Myocyte (in vitro differentiated cells): ENCODE data around the gene RAB33B. TPM values are rescaled to one million over a fixed set of nuclear protein-coding genes. Genes with fewer than 3 reads are reported as not detected.
A peak's percentile ranks its signal among the peaks of the same experiment; 100 is the strongest.
"Not testable (repeated sequence)": the region's sequence is repeated elsewhere in the genome, so short reads cannot be mapped to it uniquely, and the experiment has no call there.

ENCODE experiments used
- DNase-seq: peaks from one replicate; pipeline ENCODE4 v3.0.0-alpha.2; 2012; ENCODE audit warnings: low read depth
- total RNA-seq: library from RNA; depleted of rRNA; stranded (reverse); fragments of >200 nt; gene quantifications from 2 replicates; pipeline ENCODE4 v1.2.3, GENCODE V29; 2014

RAB33B gene
- total RNA-seq, 1 donor from 2014 or later: 6.2 TPM

GRCh38 chr4:139461022-139461628, 7.2 kb downstream of the RAB33B start:
- DNase-seq: no peak

GRCh38 chr4:139464512-139464911, 10.6 kb downstream of the RAB33B start:
- DNase-seq: not testable (repeated sequence)

GRCh38 chr4:139465922-139466321, 12.0 kb downstream of the RAB33B start:
- DNase-seq: no peak

- DNase-seq: not testable (repeated sequence)
Measured at GRCh38 chr4:139468756-139469155, 14.8 kb downstream of the RAB33B start.

GRCh38 chr4:139469216-139469615, 15.3 kb downstream of the RAB33B start:
- DNase-seq: no peak

GRCh38 chr4:139469869-139470268, 15.9 kb downstream of the RAB33B start:
- DNase-seq: no peak

- DNase-seq: no peak
Measured at GRCh38 chr4:139470295-139470694, 16.4 kb downstream of the RAB33B start.

GRCh38 chr4:139470997-139471665, 17.2 kb downstream of the RAB33B start:
- no peak for DNase-seq

- DNase-seq: peak; percentile 70
Measured at GRCh38 chr4:139472852-139473251, 18.9 kb downstream of the RAB33B start.

- no peak for DNase-seq
Measured at GRCh38 chr4:139476363-139476762, 22.4 kb downstream of the RAB33B start.

GRCh38 chr4:139481465-139481864, 27.5 kb downstream of the RAB33B start:
- DNase-seq: no peak

GRCh38 chr4:139483000-139483399, 29.1 kb downstream of the RAB33B start:
- DNase-seq: no peak

- no peak for DNase-seq
Measured at GRCh38 chr4:139484783-139485311, 30.9 kb downstream of the RAB33B start.

GRCh38 chr4:139488442-139488841, 34.5 kb downstream of the RAB33B start:
- no peak for DNase-seq

GRCh38 chr4:139489638-139490037, 35.7 kb downstream of the RAB33B start:
- DNase-seq: no peak

GRCh38 chr4:139492429-139492828, 38.5 kb downstream of the RAB33B start:
- DNase-seq: no peak

- DNase-seq: no peak
Measured at GRCh38 chr4:139493176-139493575, 39.3 kb downstream of the RAB33B start.

- DNase-seq: no peak
Measured at GRCh38 chr4:139499186-139499585, 45.3 kb downstream of the RAB33B start.

- DNase-seq: no peak
Measured at GRCh38 chr4:139501117-139501516, 47.2 kb downstream of the RAB33B start.

- no peak for DNase-seq
Measured at GRCh38 chr4:139501527-139501926, 47.6 kb downstream of the RAB33B start.

GRCh38 chr4:139501927-139502899, 48.3 kb downstream of the RAB33B start:
- DNase-seq: no peak
